Stimulated activated CD8-positive, alpha-beta memory T cell treated with anti-CD3 and anti-CD28 coated beads, Interleukin-12 subunit alpha, Interleukin-12 subunit beta, amount 100 ng/mL, for 24 hours (primary cell): Measurements from ENCODE around the gene KLHL26.

Source experiments
- DNase-seq: peaks from one replicate; pipeline ENCODE4 v3.0.0-alpha.2; 2020; ENCODE audit errors: extremely low read depth

Gene KLHL26

GRCh38 chr19:18612772-18613588 lies 23.8 kb upstream of the KLHL26 start, which contains the start of gene TMEM59L:
Gene TMEM59L, plus strand, starts transcription at chr19:18612870. Its CDS starts 89 bp downstream, at chr19:18612959.
- no peak for DNase-seq

DNA sequence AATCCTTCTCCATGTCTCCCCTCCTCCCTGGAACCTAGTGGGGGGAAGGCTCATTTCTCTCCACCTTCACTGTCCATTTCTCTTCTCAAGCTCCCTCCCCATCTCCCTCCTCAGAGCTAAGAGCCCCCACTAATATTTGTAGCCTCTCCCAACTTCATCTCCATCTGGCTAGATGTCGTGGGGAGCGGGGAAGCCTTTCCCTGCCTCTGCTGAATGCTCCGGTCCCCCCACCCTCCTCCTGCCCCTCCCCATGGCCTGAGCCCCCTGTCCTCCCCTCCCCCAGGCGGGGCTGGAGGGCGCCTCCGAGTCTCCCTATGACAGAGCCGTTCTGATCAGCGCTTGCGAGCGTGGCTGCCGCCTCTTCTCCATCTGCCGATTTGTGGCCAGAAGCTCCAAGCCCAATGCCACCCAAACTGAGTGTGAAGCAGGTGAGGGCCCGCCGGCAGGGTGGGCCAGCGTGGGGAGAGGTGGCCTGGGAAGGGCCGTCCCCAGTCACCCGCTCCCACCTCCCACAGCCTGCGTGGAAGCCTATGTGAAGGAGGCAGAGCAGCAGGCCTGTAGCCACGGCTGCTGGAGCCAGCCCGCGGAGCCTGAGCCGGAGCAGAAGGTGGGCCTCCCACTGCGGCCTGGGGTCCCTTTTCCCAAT lies 23.1 kb upstream of the KLHL26 start:
- DNase-seq: no peak

- no peak for DNase-seq
These were observed 20.8 kb upstream of the KLHL26 start for GRCh38 chr19:18616023-18616422.

- no peak for DNase-seq
These were observed 19.3 kb upstream of the KLHL26 start for GRCh38 chr19:18617562-18617961.

DNA sequence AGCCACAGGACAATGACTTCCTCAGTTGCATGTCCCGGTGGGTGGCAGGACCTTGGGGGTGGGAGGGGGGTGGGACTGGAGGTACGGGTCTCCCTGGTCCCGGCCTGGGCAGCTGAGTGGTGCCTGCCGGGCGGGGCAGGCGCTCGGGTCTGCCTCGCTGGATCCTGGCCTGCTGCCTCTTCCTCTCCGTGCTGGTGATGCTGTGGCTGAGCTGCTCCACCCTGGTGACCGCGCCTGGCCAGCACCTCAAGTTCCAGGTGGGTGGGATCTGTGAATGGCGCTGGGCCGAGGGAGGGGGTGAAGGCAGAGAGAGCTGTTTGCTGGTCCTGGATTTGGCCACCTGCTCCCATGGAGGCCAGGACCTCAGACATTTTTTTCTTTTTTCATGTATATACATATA lies 18.6 kb upstream of the KLHL26 start:
- DNase-seq: no peak

GRCh38 chr19:18620311-18620710 lies 16.5 kb upstream of the KLHL26 start:
- no peak for DNase-seq

DNA sequence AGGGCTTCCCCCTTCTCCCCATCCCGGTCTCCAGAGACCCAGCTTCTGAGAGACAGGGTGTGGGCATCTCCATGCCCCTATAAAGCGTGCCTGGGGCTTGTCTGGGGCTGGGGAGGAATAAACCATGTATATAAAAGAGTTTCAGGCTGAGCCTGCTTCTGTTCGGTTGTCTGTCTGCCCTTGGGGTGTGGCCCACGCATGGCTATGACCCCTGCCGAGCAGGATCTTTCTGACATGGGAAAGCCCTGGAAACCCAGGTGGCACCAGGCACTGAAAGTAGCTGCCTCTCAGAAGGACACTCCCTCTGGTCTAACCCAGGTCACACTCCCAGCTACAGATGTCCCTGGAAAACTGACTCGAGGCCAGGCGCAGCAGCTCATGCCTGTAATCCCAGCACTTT lies 15.9 kb upstream of the KLHL26 start:
- DNase-seq: no peak

GRCh38 chr19:18626906-18627305 lies 9.9 kb upstream of the KLHL26 start:
- no peak for DNase-seq

- DNase-seq: no peak
These were observed 7.4 kb upstream of the KLHL26 start for GRCh38 chr19:18629166-18630088.

DNA sequence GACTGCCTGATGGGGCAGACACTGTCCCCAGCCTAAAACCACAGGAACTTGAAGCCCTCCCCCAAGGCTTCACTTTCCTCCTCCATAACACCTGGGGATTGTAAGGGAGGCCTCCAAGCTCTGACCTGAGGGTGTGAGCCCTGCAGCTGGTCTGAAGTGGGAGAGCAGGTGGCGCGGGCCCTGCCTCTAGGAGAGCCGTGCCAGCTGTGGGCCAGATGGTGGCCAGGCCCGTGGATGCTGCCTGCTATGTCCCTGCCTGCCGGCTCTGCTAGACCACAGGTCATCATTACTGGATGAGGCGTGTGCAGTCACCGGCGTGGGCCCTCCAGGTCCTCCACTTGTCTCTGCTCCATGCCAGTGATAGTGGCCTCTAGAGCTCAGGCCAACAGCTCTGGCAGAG lies 3.5 kb upstream of the KLHL26 start:
- DNase-seq: no peak

DNA sequence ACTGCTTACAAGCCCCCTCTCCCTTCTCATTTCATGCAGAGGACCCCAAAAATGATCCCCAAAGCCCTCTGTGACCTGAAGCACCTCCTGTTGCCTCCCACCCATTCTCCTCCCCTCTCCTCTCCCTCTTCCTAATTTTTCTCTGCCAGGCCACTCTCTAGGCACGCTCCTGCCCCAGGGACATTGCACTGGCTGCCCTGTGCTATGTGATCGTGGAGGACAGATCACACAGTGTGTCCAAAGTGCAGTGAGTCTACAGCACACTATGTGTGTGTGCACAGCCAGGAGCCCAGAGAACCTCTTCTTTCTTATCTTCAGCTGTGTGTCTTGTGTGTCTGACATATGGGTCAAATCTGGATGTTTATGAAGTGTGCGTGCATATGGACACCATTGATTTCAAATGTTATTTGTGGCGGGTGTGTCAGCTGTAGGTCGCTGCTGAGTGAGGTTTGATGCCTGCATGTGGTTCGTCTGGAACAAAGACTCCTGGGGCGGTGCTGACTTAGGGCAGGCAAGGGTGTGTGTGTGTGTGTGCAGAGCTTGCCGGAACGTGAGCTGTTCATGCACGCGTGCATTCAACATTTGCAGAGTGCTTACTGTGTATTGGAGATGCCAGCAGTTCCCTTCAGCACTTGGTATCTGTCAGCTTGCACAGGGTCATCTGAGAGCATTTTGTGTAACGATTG lies 2.1 kb upstream of the KLHL26 start:
- no peak for DNase-seq

DNA sequence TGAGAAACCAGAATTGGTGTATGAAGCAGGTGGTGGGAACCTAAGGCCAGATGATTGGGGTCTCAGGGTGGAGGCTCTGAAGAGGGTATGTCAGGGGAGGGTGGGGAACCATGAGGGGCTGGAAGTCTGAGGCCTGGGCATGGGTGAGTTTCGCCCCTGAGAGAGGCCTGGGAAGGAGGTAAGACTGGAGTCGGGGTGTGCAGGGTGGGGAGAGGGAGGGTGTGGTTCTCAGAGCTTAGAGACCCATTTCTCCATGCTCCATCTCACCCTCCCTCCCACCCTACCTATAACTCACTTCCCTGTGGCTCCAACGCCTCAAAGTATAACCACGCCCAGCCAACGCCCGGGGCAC lies 1.0 kb upstream of the KLHL26 start:
- DNase-seq: no peak

DNA sequence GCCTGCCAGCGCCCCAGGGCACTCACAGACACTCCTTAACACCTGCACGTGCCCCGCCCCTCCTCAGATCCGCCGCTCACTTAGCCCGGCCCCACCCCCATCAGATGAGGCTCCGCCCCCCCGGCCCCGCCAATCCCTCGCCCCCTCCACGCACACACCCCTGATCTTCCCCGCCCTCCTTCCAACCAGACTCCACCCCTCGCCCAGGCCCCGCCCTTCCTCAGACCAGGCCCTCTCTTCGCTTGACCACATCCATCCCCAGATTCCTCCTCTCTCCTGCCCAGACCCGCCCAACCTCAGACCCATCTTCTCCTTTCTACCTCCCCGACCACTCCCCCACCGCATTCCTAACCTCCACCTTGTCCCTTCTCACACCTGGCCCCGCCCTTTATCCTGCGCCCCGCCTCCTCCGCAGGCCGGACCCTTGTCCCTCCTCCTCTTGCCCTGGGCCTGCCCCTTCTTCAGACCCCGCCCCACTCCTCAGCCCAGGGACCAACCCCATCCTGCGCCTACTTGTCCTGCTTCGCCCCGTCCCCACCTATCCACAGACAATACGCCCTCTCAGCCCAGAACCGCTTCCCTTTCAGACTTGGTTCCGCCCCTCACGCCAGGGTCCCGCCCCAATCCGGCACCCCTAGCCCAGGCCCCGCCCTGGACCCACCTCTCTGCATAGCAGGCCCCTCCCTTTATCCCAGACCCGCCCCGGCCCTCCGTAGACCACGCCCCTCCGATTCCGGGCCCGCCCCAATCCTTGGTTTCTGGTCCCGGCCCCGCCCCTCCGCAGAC lies 452 bp upstream of the KLHL26 start:
- DNase-seq: peak; percentile 93

DNA sequence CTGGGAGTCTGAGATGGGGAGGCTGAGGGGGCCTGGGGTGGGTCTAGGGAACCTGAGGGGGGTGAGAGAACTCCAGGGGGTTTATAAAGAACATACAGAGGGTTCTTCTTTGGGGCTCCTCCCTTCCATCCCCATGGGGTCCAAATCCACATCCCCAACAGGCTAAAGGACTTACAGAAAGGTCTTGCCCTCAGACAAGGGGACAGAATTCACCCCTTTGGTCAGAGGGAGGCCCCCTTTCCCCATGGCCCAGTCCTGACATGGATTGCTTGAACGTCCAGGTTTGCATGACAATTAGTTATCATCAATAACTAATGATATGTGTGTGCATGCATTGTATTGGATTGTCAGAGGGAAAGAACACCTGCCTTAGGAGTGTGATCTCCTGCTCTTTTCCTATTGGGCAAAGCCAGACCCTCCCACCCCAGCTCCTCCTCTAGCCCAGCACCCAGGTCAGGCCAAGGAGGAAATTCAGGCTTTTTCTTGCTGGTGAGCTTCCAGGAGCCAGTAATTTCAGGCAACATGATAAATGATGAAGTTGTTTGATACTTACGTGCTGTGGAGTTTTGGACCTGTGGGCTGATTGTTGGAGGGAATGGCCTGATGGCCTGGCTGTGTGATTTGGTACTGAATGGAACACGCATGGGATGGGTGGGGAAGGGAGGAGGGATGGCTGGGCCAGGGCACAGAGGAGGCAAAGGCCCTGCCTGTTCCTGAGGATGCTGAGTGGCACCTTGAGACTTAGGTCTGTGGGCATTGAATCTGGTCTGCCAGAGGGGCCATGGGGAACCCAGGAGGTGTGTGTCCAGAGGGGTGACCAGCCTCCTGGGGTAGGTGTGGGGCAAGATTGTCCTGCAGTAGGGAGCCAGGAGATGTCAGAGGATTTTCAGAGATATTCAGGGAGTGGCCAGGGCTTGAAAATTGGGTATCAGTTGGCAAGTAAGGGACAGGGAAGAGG lies 1.1 kb downstream of the KLHL26 start:
- no peak for DNase-seq

GRCh38 chr19:18639706-18640243 lies 2.9 kb downstream of the KLHL26 start:
- DNase-seq: no peak

GRCh38 chr19:18644196-18645034 lies 7.6 kb downstream of the KLHL26 start:
- DNase-seq: no peak

- no peak for DNase-seq
These were observed 8.2 kb downstream of the KLHL26 start for GRCh38 chr19:18645035-18645511.
